H4 (cell line): ENCODE measurements around the gene ZC3H12C. TPM values are rescaled to one million over a fixed set of nuclear protein-coding genes. Genes with fewer than 3 reads are reported as not detected.

Source experiments
- DNase-seq: peaks from one replicate; pipeline ENCODE4 v3.0.0-alpha.2; 2015; ENCODE audit warnings: low spot score
- total RNA-seq: library from RNA; depleted of rRNA; stranded (reverse); fragments of >200 nt; shearing (Covaris generic); gene quantifications from 2 replicates; pipeline ENCODE4 v1.2.3, GENCODE V29; 2014

ZC3H12C gene
- total RNA-seq, 1 experiment from 2014 or later = 3.0 TPM

GRCh38 chr11:110148775-110149744 is 55.9 kb downstream of the ZC3H12C start:
- peak; percentile 58 for DNase-seq

GRCh38 chr11:110152199-110152598 is 59.0 kb downstream of the ZC3H12C start:
- DNase-seq = no peak

GRCh38 chr11:110153474-110153873 is 60.3 kb downstream of the ZC3H12C start:
- no peak for DNase-seq

GRCh38 chr11:110156503-110156902 is 63.3 kb downstream of the ZC3H12C start:
- DNase-seq = no peak

- DNase-seq = no peak
Measured at GRCh38 chr11:110158317-110159200, 65.4 kb downstream of the ZC3H12C start.

GRCh38 chr11:110159476-110159875 is 66.3 kb downstream of the ZC3H12C start:
- no peak for DNase-seq

GRCh38 chr11:110160016-110160415 is 66.8 kb downstream of the ZC3H12C start:
- no peak for DNase-seq

GRCh38 chr11:110160437-110160836 is 67.2 kb downstream of the ZC3H12C start:
- no peak for DNase-seq

GRCh38 chr11:110161061-110161460 is 67.9 kb downstream of the ZC3H12C start:
- DNase-seq = no peak

GRCh38 chr11:110162216-110162615 is 69.0 kb downstream of the ZC3H12C start:
- no peak for DNase-seq

GRCh38 chr11:110165039-110165925 is 72.1 kb downstream of the ZC3H12C start:
- no peak for DNase-seq

GRCh38 chr11:110168033-110168803 is 75.0 kb downstream of the ZC3H12C start:
- no peak for DNase-seq

GRCh38 chr11:110169738-110170137 is 76.5 kb downstream of the ZC3H12C start:
- no peak for DNase-seq

- no peak for DNase-seq
Measured at GRCh38 chr11:110172468-110173065, 79.4 kb downstream of the ZC3H12C start.

GRCh38 chr11:110173811-110174644 is 80.8 kb downstream of the ZC3H12C start:
- no peak for DNase-seq

GRCh38 chr11:110174645-110175310 is 81.6 kb downstream of the ZC3H12C start:
- no peak for DNase-seq

- DNase-seq = peak; percentile 23
Measured at GRCh38 chr11:110176366-110177085, 83.3 kb downstream of the ZC3H12C start.

- DNase-seq = no peak
Measured at GRCh38 chr11:110177086-110177456, 83.9 kb downstream of the ZC3H12C start.
